ENCODE data around the gene ABL1.
"Not testable (repeated sequence)": the region's sequence is repeated elsewhere in the genome, so short reads cannot be mapped to it uniquely, and the experiment has no call there.

The ABL1 gene

GRCh38 chr9:130906735-130907416 is 71.8 kb downstream of the ABL1 start:
- in situ Hi-C loops (cut with HindIII; ENCODE audit: low sequenced_read_pairs), result no loop called here
- TF ChIP-seq, protein P1, sequence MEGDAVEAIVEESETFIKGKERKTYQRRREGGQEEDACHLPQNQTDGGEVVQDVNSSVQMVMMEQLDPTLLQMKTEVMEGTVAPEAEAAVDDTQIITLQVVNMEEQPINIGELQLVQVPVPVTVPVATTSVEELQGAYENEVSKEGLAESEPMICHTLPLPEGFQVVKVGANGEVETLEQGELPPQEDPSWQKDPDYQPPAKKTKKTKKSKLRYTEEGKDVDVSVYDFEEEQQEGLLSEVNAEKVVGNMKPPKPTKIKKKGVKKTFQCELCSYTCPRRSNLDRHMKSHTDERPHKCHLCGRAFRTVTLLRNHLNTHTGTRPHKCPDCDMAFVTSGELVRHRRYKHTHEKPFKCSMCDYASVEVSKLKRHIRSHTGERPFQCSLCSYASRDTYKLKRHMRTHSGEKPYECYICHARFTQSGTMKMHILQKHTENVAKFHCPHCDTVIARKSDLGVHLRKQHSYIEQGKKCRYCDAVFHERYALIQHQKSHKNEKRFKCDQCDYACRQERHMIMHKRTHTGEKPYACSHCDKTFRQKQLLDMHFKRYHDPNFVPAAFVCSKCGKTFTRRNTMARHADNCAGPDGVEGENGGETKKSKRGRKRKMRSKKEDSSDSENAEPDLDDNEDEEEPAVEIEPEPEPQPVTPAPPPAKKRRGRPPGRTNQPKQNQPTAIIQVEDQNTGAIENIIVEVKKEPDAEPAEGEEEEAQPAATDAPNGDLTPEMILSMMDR (IDR thresholded peaks at IDR 0.05; ENCODE audit: low read depth, low read length), result no peak
- DNase-seq (ENCODE audit: low read depth, low spot score), result no peak
- no peak overlapping the region for H3K4me3 ChIP-seq (ENCODE audit: low read depth, low read length)

DNA sequence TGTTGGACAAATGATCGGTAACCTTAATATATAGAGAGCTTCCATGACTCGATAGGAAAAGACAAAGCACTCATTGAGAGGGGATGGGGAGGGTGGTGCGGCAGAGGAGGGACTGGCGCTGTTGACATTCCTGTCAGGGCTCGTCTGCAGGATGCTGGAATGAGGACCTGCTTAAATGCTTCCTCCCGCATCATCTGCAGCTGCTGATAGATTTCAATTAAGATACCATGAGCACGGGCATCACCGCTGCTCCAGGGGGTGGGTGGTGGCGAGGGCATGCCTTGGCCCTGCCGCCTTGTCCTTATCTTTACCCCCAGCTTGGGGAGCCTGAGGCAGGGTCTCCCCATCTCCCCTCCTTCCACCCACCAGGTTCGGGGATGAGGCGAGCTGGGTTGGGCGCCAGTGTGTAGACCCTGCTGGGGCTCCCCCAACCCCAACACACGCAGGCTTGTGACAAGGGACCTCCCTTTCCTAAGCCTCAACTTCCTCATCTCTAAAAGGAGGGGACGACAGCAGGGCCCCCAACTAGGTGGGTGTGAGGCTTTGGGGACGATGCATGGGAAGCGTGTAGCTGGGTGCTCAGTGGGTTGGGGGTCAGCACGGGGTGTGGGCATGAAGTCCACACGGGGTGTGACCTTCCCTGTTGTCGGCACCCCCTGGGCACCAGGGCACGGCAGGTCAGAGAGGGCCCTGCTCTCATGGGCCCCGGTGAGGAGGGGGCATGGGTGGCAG is 73.3 kb downstream of the ABL1 start:
- no peak overlapping the region for H3K4me3 ChIP-seq (ENCODE audit: low read depth, low read length)
- TF ChIP-seq, protein P1 (IDR thresholded peaks at IDR 0.05; ENCODE audit: low read depth, low read length), result no peak
- in situ Hi-C loops (cut with HindIII; ENCODE audit: low sequenced_read_pairs), result no loop called here
- DNase-seq (ENCODE audit: low read depth, low spot score), result no peak

GRCh38 chr9:130908878-130909355 is 73.9 kb downstream of the ABL1 start:
- no peak for DNase-seq (ENCODE audit: low read depth, low spot score)
- no peak overlapping the region for H3K4me3 ChIP-seq (ENCODE audit: low read depth, low read length)
- TF ChIP-seq, protein P1 (IDR thresholded peaks at IDR 0.05; ENCODE audit: low read depth, low read length), result no peak
- in situ Hi-C loops (cut with HindIII; ENCODE audit: low sequenced_read_pairs), result no loop called here

DNA sequence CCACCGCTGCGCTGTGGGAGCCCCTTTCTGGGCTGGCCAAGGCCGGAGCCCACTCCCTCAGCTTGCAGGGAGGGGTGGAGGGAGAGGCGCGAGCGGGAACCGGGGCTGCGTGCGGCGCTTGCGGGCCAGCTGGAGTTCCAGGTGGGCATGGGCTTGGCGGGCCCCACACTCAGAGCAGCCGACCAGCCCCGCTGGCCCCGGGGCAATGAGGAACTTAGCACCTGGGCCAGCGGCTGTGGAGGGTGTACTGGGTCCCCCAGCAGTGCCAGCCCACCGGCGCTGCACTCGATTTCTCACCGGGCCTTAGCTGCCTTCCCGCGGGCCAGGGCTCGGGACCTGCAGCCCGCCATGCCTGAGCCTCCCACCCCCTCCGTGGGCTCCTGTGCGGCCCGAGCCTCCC is 75.0 kb downstream of the ABL1 start:
- not testable (repeated sequence) for DNase-seq (ENCODE audit: low read depth, low spot score)

GRCh38 chr9:130910670-130911069 is 75.6 kb downstream of the ABL1 start:
- H3K4me3 ChIP-seq (ENCODE audit: low read depth, low read length); in situ Hi-C loops (cut with HindIII; ENCODE audit: low sequenced_read_pairs); DNase-seq (ENCODE audit: low read depth, low spot score): not testable (repeated sequence)

More for the DNA sequence above, 75.0 kb downstream of the ABL1 start:
- in situ Hi-C loops (cut with HindIII; ENCODE audit: low sequenced_read_pairs); H3K4me3 ChIP-seq (ENCODE audit: low read depth, low read length): not testable (repeated sequence)

DNA sequence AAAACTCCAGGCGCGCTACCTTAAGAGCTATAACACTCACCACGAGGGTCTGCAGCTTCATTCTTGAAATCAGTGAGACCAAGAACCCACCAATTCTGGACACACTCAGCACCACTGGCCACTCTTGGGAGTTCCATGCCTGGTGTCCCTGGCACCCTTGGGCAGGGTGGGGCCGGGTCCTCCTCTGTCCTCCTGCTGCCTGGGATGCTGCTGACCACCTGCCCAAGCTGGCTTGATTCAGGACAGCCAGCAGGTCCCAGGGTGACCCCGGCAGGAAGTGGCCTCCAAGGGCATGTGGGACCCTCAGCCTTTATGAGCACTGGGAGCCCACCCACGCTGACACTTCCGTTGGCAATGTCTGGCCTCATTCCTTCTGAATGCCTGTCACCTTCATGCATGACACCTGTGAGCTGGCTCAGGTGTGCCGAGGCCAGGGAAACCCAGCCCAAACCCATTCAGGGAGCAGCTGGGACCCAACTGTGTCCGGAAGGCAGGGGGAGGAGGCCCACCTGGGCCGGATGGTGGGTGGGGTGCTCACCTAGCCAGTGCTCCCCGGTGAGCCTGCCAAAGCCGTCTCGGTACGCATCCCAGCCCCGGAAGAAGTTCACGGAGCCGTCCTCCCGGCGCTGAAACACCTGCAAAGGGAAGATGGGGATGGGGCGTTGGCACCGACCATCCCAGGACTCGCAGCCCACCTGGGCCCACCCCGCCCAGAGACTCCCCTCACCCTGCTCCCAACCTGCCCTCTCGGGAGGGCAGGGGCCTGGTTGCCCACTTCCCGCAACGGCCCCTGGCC is 76.4 kb downstream of the ABL1 start:
- TF ChIP-seq, protein P1 (IDR thresholded peaks at IDR 0.05; ENCODE audit: low read depth, low read length), result no peak
- in situ Hi-C loops (cut with HindIII; ENCODE audit: low sequenced_read_pairs), result no loop called here
- no peak for DNase-seq (ENCODE audit: low read depth, low spot score)
- H3K4me3 ChIP-seq (ENCODE audit: low read depth, low read length), result no peak overlapping the region

DNA sequence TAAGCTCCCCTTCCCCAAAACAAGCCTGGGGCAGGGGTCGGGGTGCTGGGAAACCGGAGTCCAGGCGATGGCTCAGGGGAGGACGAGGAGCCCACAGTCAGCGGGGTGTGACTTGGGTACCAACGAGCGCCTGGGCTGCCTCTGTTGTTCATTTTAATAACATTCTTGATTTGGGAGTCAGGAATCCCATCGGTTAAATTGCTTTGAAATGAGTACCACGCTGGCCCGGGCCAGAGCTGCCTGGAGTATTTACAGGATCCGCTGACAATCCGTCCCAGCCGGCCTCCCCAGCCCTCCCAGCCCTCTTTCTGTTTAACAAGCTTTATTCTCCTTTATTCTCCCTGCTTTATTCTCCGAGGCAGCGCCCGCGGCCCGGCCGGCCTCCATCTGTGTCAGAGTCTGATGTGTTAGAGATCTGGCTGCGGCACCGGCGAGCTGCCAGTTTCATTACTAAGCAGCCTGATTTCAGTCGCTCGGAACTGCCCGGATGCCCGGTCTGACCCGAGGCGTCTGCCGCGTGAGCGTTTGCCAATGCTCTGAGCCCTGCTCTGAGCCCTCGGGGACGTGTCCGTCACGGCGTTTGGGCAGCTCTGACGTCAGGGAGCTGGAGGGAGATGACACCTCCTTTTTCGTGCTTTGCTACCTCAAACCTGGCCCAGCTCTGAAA is 78.0 kb downstream of the ABL1 start:
- DNase-seq (ENCODE audit: low read depth, low spot score), result peak; percentile 61
- no peak overlapping the region for H3K4me3 ChIP-seq (ENCODE audit: low read depth, low read length)
- in situ Hi-C loops (cut with HindIII; ENCODE audit: low sequenced_read_pairs), result no loop called here
- TF ChIP-seq, protein P1 (IDR thresholded peaks at IDR 0.05; ENCODE audit: low read depth, low read length), result no peak

Data from astrocyte of the spinal cord (primary cell).